Head of caudate nucleus (tissue), 42 donors: Measurements from ENCODE around the gene DSC3.
"Not testable (repeated sequence)": the region's sequence is repeated elsewhere in the genome, so short reads cannot be mapped to it uniquely, and the experiment has no call there.

Experiments
- DNase-seq, 42 donors: peaks; one replicate each; pipeline versions ENCODE4 v3.0.0 to v3.0.0-alpha.2; 2020 to 2021; ENCODE audit warnings: mixed read lengths in 7 of 42
- intact Hi-C: fragments of 100-400 bp; cut with DNase I; formaldehyde crosslinking; loops from one replicate; pipeline ENCODE4 v1.15.0; 2022

Gene DSC3

GRCh38 chr18:31043709-31044108 lies 1.2 kb upstream of the DSC3 start:
- intact Hi-C loops, result no loop called here
- no peak for DNase-seq

GRCh38 chr18:31042084-31042405 lies 497 bp downstream of the DSC3 start:
- intact Hi-C loops, result no loop called here
- no peak for DNase-seq

GRCh38 chr18:31041271-31042083 lies 1.1 kb downstream of the DSC3 start:
- no peak for DNase-seq
- intact Hi-C loops, result no loop called here

GRCh38 chr18:31040686-31041270 lies 1.8 kb downstream of the DSC3 start:
- DNase-seq, result no peak
- intact Hi-C loops, result no loop called here

- no peak for DNase-seq
- intact Hi-C loops, result no loop called here
Measured at GRCh38 chr18:31039426-31039825, 3.1 kb downstream of the DSC3 start.

- DNase-seq, intact Hi-C loops: not testable (repeated sequence)
Measured at GRCh38 chr18:31037686-31038085, 4.9 kb downstream of the DSC3 start.

- DNase-seq, result no peak
- intact Hi-C loops, result no loop called here
Measured at GRCh38 chr18:31034541-31034940, 8.0 kb downstream of the DSC3 start.

- no peak for DNase-seq
- intact Hi-C loops, result no loop called here
Measured at GRCh38 chr18:31030574-31031278, 11.8 kb downstream of the DSC3 start.

- intact Hi-C loops, result no loop called here
- no peak for DNase-seq
Measured at GRCh38 chr18:31015715-31016434, 26.7 kb downstream of the DSC3 start.

- intact Hi-C loops, result not testable (repeated sequence)
- peak in 3 of 42 donors; percentile 8 to 18 (median 10) for DNase-seq
Measured at GRCh38 chr18:31011455-31011854, 31.1 kb downstream of the DSC3 start.

GRCh38 chr18:31010601-31011000 lies 31.9 kb downstream of the DSC3 start:
- intact Hi-C loops, result no loop called here
- DNase-seq, result no peak

GRCh38 chr18:30999887-31000628 lies 42.5 kb downstream of the DSC3 start:
- intact Hi-C loops, result no loop called here

GRCh38 chr18:30999186-30999585 lies 43.4 kb downstream of the DSC3 start:
- intact Hi-C loops, result no loop called here
- no peak for DNase-seq

More at GRCh38 chr18:30999887-31000628, 42.5 kb downstream of the DSC3 start:
- DNase-seq, result no peak

GRCh38 chr18:30997223-30997622 lies 45.3 kb downstream of the DSC3 start:
- intact Hi-C loops, result no loop called here
- DNase-seq, result no peak

GRCh38 chr18:30992231-30992630 lies 50.3 kb downstream of the DSC3 start:
- intact Hi-C loops, result no loop called here
- DNase-seq, result no peak

GRCh38 chr18:30991397-30991796 lies 51.1 kb downstream of the DSC3 start:
- intact Hi-C loops, result no loop called here
- DNase-seq, result no peak

GRCh38 chr18:30989141-30989540 lies 53.4 kb downstream of the DSC3 start:
- intact Hi-C loops, result no loop called here
- no peak for DNase-seq

- DNase-seq, result no peak
- intact Hi-C loops, result no loop called here
Measured at GRCh38 chr18:30988440-30988839, 54.1 kb downstream of the DSC3 start.
